GM21576 (cell line): ENCODE data around the gene SPRED1.
A peak's percentile ranks its signal among the peaks of the same experiment; 100 is the strongest.

Source experiments
- ATAC-seq: cut with Tn5 transposase; IDR thresholded peaks from one replicate; pipeline ENCODE4 v1.9.1; 2021; ENCODE audit warnings: mild to moderate bottlenecking, moderate library complexity; ENCODE audit not compliant: unreplicated experiment

The SPRED1 gene

GRCh38 chr15:38252481-38253350 lies at the start of gene SPRED1:
TSS of gene SPRED1 (plus strand) at chr15:38252836. CDS start at chr15:38253186, 350 bp downstream.
- ATAC-seq = peak; percentile 11

DNA sequence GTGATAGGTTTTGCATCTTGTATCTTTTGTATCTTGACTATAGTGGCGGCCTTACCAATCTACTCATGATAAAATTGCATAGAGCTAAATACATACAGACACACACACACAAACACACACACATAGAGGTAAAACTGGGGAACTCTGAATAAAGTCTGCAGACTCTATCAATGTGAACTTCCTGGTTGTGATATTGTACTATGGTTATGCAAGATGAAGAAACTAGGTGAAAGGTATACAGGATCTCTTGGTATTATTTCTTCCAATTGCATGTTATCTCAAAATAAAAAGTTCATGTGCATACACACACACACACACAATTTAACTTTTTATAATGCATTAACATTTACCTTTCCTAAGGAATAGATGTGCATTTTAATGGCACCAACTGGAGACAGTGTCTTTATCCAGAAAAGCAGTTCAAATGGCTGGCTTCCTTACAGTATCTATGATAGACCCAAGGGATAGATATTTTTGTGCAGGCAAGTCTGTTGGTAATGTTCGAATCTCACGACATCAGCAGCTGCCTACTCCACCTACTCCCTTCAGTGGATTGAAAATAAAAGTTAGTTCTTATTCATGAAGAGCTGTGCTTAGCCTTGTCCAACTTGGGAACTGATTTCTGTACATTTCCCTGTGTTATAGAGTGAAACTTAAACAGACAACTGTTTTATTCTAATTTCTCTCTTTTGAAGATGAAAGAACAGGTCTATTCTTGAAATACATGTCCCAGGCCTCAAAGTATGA lies 46.9 kb upstream of the SPRED1 start:
- no peak for ATAC-seq

DNA sequence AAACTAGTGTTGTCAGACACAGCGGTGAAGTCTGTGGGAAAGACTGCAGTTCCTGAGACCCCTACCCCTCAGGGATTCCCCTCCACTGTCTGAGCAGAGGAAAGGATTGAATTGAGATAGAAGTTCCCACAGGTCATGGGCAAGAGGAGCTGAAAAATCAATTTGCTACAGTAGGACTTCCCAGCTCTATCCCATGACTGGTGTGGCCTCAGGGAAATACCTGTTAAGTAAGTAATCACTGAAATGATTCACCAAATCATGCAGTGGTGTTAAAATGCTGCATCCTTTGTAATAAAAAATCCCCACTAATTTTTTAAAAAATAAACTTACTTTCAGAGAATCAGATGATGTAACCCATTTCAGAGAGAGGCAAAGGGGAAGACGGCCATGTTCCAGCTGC lies 45.0 kb upstream of the SPRED1 start:
- no peak for ATAC-seq

- no peak for ATAC-seq
Measured at GRCh38 chr15:38208206-38208605, 44.4 kb upstream of the SPRED1 start.

- ATAC-seq = no peak
Measured at GRCh38 chr15:38208779-38209178, 43.9 kb upstream of the SPRED1 start.

GRCh38 chr15:38211249-38211648 lies 41.4 kb upstream of the SPRED1 start:
- ATAC-seq = no peak

GRCh38 chr15:38211811-38212210 lies 40.8 kb upstream of the SPRED1 start:
- ATAC-seq = no peak

- no peak for ATAC-seq
Measured at GRCh38 chr15:38212729-38213351, 39.8 kb upstream of the SPRED1 start.

DNA sequence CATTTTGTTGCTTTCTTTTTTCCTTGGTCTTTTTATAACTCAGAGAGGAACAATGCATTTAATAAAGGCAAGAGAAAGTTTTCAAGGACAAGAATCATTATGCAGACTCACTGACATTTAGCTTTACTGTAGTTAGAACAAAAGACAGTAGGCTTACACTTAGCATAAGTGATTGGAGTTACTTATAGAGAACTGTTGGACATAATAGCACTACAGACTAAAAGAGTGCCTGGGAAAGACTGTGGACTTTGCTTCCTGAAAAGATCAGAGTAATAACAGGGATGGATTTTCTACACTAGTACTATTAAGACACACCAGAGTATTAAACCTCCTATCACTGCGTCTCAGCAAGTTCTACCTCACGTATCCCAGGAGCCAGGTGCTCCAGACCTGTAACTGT lies 39.3 kb upstream of the SPRED1 start:
- no peak for ATAC-seq

- ATAC-seq = no peak
Measured at GRCh38 chr15:38215707-38216106, 36.9 kb upstream of the SPRED1 start.

GRCh38 chr15:38216763-38217162 lies 35.9 kb upstream of the SPRED1 start:
- ATAC-seq = no peak

- no peak for ATAC-seq
Measured at GRCh38 chr15:38217191-38217595, 35.4 kb upstream of the SPRED1 start.

GRCh38 chr15:38217788-38218609 lies 34.6 kb upstream of the SPRED1 start:
- ATAC-seq = no peak

GRCh38 chr15:38220606-38221273 lies 31.9 kb upstream of the SPRED1 start:
- no peak for ATAC-seq

DNA sequence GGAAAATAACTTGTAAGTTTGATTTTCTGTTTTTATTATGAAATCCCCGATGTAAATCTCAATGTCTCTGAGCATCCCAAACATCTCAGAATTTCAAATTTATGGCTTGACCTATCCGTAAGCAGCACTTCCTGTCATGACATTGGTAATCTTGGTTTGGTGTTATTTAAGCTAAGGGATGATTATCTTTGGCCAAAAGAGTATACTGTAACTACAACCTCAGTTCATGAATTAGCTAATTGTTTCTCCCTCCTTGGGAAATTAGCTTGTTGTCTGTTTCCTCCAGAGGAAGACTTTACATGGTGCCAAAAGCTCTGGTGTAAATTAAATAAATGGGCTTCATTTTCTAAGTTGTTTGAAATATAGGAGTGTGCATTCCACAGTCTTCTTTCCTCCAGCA lies 28.1 kb upstream of the SPRED1 start:
- no peak for ATAC-seq

GRCh38 chr15:38225381-38225780 lies 27.3 kb upstream of the SPRED1 start:
- ATAC-seq = no peak

DNA sequence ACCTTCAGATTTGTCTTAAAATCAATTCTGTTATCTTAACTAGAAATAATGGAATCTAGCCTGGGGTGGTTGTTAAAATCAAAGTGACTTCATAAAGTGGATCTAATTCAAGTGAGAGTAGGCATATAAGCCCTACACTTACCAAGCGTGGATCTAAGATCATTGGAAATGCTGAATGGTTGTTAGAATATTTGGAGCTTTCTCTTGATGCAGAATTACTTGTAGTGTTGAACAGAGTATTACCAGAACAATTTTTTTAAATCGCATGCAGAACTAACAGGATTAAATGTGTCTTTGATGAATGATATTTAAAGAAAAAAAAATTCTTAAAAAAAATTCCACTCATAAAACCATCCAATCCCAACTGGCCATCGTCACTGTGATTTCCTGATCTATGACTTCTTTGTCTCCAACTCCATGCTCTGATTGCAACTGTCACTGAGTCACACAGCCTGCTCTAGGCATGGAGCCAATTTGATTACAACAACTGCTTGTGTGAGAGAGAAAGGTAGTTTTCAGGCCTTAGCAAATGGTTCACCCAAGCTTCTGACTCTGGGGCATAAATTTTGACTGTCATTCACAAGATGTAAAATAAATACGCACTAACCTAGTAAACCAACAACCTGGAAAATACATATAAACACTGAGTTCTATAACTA lies 25.9 kb upstream of the SPRED1 start:
- no peak for ATAC-seq

- no peak for ATAC-seq
Measured at GRCh38 chr15:38227941-38228340, 24.7 kb upstream of the SPRED1 start.

DNA sequence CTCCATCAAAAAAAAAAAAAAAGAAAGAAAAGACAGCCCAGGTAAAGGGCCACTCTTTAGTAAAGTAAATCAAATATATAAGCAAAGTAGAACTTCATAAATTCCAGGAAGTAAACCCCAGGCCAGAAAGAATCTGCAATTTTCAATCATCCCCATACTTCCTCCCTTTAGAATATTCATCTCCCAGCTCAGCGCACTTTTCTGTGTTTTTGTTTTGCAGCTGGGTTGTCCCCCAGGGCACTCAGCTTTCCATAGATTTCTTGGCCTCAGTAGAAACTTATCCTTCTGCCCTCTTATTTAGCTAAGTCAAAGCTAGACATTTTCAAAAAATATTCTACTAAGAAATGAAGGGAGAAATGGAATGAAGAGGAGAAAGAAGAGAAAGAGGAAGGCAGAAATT lies 24.0 kb upstream of the SPRED1 start:
- no peak for ATAC-seq
